ENCODE measurements around the gene RAB40A.
"Not testable (repeated sequence)": the region's sequence is repeated elsewhere in the genome, so short reads cannot be mapped to it uniquely, and the experiment has no call there.

RAB40A gene

GRCh38 chrX:103488794-103489193 lies 30.5 kb downstream of the RAB40A start:
- H3K36me3 ChIP-seq (ENCODE audit: insufficient read depth, low read length), result no peaks in the 10 kb centered on the region
- DNase-seq (ENCODE audit: low read depth, low spot score), result no peak

DNA sequence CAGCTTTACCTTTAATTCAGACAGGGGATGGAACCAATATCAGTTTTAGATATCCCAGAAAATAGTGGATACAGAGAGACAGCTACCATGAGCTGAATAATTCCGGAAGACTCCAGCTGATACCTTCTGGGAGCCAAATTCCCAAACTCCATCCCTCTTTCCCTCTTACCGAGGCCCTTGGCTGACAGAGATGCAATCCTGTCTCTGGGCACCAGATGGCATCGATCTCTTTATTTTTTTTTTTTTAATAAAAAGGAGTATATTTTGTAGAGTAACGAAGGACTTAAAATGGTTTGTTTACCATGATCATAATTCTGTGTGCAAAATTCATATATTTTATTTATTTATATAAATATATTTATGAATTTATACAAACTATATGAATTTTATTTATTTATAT lies 31.0 kb downstream of the RAB40A start:
- Histone ChIP-seq H3K9ac (ENCODE audit: insufficient read length) (no peak overlapping the region), H3K27ac (no peak overlapping the region), H3K36me3 (ENCODE audit: insufficient read depth, low read length) (no peaks in the 10 kb centered on the region), H3K9me3 (ENCODE audit: low read depth, low read length) (no peaks in the 10 kb centered on the region), H3K4me3 (no peak overlapping the region)
- TF ChIP-seq POLR2AphosphoS5 (IDR thresholded peaks at IDR 0.05; ENCODE audit: borderline replicate concordance, low read depth, low read length) (no peak), FOXP2 (optimal IDR thresholded peaks at IDR 0.05; ENCODE audit: control extremely low read depth, extremely low read length, insufficient read depth) (no peak), EZH2 (IDR thresholded peaks at IDR 0.05) (no peak)
- no peak for DNase-seq (ENCODE audit: low read depth, low spot score)

More at GRCh38 chrX:103488794-103489193, 30.5 kb downstream of the RAB40A start:
- TF ChIP-seq FOXP2 (optimal IDR thresholded peaks at IDR 0.05; ENCODE audit: control extremely low read depth, extremely low read length, insufficient read depth) (no peak), EZH2 (IDR thresholded peaks at IDR 0.05) (no peak), POLR2AphosphoS5 (IDR thresholded peaks at IDR 0.05; ENCODE audit: borderline replicate concordance, low read depth, low read length) (no peak)
- no peak overlapping the region for H3K4me3 ChIP-seq
- no peak overlapping the region for H3K9ac ChIP-seq (ENCODE audit: insufficient read length)
- H3K9me3 ChIP-seq (ENCODE audit: low read depth, low read length), result no peaks in the 10 kb centered on the region
- H3K27ac ChIP-seq, result no peak overlapping the region

GRCh38 chrX:103483720-103484119 lies 35.6 kb downstream of the RAB40A start:
- Histone ChIP-seq H3K36me3 (ENCODE audit: insufficient read depth, low read length) (no peaks in the 10 kb centered on the region), H3K27ac (no peak overlapping the region)

GRCh38 chrX:103480526-103480925 lies 38.8 kb downstream of the RAB40A start:
- H3K27ac ChIP-seq, result no peak overlapping the region
- DNase-seq (ENCODE audit: low read depth, low spot score), result no peak
- no peak overlapping the region for H3K9ac ChIP-seq (ENCODE audit: insufficient read length)
- H3K4me3 ChIP-seq, result no peak overlapping the region
- TF ChIP-seq EZH2 (IDR thresholded peaks at IDR 0.05) (no peak), FOXP2 (optimal IDR thresholded peaks at IDR 0.05; ENCODE audit: control extremely low read depth, extremely low read length, insufficient read depth) (no peak), POLR2AphosphoS5 (IDR thresholded peaks at IDR 0.05; ENCODE audit: borderline replicate concordance, low read depth, low read length) (no peak)
- H3K36me3 ChIP-seq (ENCODE audit: insufficient read depth, low read length), result no peaks in the 10 kb centered on the region
- no peaks in the 10 kb centered on the region for H3K9me3 ChIP-seq (ENCODE audit: low read depth, low read length)

More at GRCh38 chrX:103483720-103484119, 35.6 kb downstream of the RAB40A start:
- Histone ChIP-seq H3K4me3 (no peak overlapping the region), H3K9me3 (ENCODE audit: low read depth, low read length) (no peaks in the 10 kb centered on the region), H3K9ac (ENCODE audit: insufficient read length) (no peak overlapping the region)
- TF ChIP-seq EZH2 (IDR thresholded peaks at IDR 0.05) (no peak), POLR2AphosphoS5 (IDR thresholded peaks at IDR 0.05; ENCODE audit: borderline replicate concordance, low read depth, low read length) (no peak), FOXP2 (optimal IDR thresholded peaks at IDR 0.05; ENCODE audit: control extremely low read depth, extremely low read length, insufficient read depth) (no peak)
- no peak for DNase-seq (ENCODE audit: low read depth, low spot score)

DNA sequence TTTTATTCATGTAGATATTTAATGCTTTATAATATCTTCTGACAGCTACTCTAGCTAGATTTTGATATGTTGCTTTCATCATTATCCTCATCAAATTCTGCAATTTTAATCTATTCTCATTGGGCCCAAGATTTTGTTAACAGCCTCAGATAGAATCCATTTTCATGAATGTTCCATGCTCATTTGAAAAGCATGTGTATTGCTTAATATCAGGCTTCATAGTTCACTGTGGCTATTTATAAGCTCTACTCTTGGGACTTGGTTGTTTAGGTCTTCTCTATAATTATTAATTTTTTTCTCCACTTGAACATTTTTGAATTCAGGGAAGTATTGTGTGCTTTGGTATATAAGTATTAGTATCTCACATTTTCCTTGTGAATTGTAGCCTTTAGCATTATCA lies 41.8 kb downstream of the RAB40A start:
- H3K9me3 ChIP-seq (ENCODE audit: low read depth, low read length), result no peaks in the 10 kb centered on the region
- no peak overlapping the region for H3K9ac ChIP-seq (ENCODE audit: insufficient read length)
- no peaks in the 10 kb centered on the region for H3K36me3 ChIP-seq (ENCODE audit: insufficient read depth, low read length)
- DNase-seq (ENCODE audit: low read depth, low spot score), result no peak
- H3K4me3 ChIP-seq, result no peak overlapping the region
- no peak overlapping the region for H3K27ac ChIP-seq
- TF ChIP-seq FOXP2 (optimal IDR thresholded peaks at IDR 0.05; ENCODE audit: control extremely low read depth, extremely low read length, insufficient read depth), result no peak

DNA sequence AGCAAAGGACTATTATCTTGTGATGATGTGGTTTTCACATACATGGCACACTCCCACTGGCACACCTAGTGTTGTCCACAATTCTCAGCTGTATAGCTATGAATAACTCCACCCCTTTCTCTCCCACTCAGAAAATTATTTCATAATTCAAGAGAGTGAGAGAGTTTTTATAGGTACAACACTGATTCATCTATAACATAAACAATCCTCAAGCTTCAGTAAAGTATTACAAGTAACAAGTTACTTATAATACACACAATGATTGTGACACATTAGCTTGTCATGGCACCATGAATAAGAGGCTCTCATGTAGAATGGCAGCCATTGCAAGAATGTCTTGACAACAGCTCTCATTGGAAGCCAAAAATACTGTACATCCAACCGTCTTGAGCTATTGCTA lies 43.9 kb downstream of the RAB40A start:
- no peak overlapping the region for H3K27ac ChIP-seq
- no peaks in the 10 kb centered on the region for H3K9me3 ChIP-seq (ENCODE audit: low read depth, low read length)
- no peak overlapping the region for H3K4me3 ChIP-seq
- H3K9ac ChIP-seq (ENCODE audit: insufficient read length), result no peak overlapping the region
- no peak for DNase-seq (ENCODE audit: low read depth, low spot score)
- H3K36me3 ChIP-seq (ENCODE audit: insufficient read depth, low read length), result no peaks in the 10 kb centered on the region
- TF ChIP-seq FOXP2 (optimal IDR thresholded peaks at IDR 0.05; ENCODE audit: control extremely low read depth, extremely low read length, insufficient read depth) (no peak), EZH2 (IDR thresholded peaks at IDR 0.05) (no peak), POLR2AphosphoS5 (IDR thresholded peaks at IDR 0.05; ENCODE audit: borderline replicate concordance, low read depth, low read length) (no peak)

- not testable (repeated sequence) for H3K9me3 ChIP-seq (ENCODE audit: low read depth, low read length); H3K36me3 ChIP-seq (ENCODE audit: insufficient read depth, low read length); H3K27ac ChIP-seq; H3K9ac ChIP-seq (ENCODE audit: insufficient read length); DNase-seq (ENCODE audit: low read depth, low spot score); H3K4me3 ChIP-seq
Observed at GRCh38 chrX:103469977-103470376, 49.3 kb downstream of the RAB40A start.

- H3K4me3 ChIP-seq, result no peak overlapping the region
- no peak for TF ChIP-seq EZH2 (IDR thresholded peaks at IDR 0.05)
- TF ChIP-seq FOXP2 (optimal IDR thresholded peaks at IDR 0.05; ENCODE audit: control extremely low read depth, extremely low read length, insufficient read depth), result no peak
- no peak for TF ChIP-seq POLR2AphosphoS5 (IDR thresholded peaks at IDR 0.05; ENCODE audit: borderline replicate concordance, low read depth, low read length)
Observed at GRCh38 chrX:103467887-103468286, 51.4 kb downstream of the RAB40A start.

DNA sequence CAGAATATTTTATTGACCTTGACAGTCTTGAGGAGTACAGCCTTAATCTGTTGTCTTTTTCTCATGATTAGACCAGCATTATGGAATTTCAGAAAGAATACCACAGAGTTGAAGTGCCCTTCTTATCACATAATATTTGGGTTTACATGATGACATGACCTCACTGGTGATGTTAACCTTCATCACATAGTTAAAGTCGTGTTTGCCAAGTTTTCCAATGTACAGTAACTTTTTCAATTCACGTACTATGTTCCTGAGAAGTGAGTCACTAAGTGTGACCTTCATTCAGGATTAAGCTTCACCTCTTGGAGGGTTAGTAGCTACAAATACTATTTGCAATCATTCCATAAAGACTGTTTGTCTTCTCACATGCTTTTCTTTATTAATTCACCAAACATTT lies 52.1 kb downstream of the RAB40A start:
- Histone ChIP-seq H3K9ac (ENCODE audit: insufficient read length) (no peak overlapping the region), H3K27ac (no peak overlapping the region), H3K4me3 (no peak overlapping the region), H3K36me3 (ENCODE audit: insufficient read depth, low read length) (no peaks in the 10 kb centered on the region), H3K9me3 (ENCODE audit: low read depth, low read length) (no peaks in the 10 kb centered on the region)
- no peak for DNase-seq (ENCODE audit: low read depth, low spot score)
- TF ChIP-seq FOXP2 (optimal IDR thresholded peaks at IDR 0.05; ENCODE audit: control extremely low read depth, extremely low read length, insufficient read depth) (no peak), POLR2AphosphoS5 (IDR thresholded peaks at IDR 0.05; ENCODE audit: borderline replicate concordance, low read depth, low read length) (no peak), EZH2 (IDR thresholded peaks at IDR 0.05) (no peak)

More at GRCh38 chrX:103467887-103468286, 51.4 kb downstream of the RAB40A start:
- Histone ChIP-seq H3K9me3 (ENCODE audit: low read depth, low read length) (no peaks in the 10 kb centered on the region), H3K9ac (ENCODE audit: insufficient read length) (no peak overlapping the region), H3K27ac (no peak overlapping the region), H3K36me3 (ENCODE audit: insufficient read depth, low read length) (no peaks in the 10 kb centered on the region)
- no peak for DNase-seq (ENCODE audit: low read depth, low spot score)
